Astrocyte of the hippocampus (primary cell): ENCODE measurements around the gene FGG.
"Not testable (repeated sequence)": the region's sequence is repeated elsewhere in the genome, so short reads cannot be mapped to it uniquely, and the experiment has no call there.

Experiments
- DNase-seq: peaks from one replicate; pipeline ENCODE4 v3.0.0; 2011; ENCODE audit warnings: low read depth, low spot score

Gene FGG

DNA sequence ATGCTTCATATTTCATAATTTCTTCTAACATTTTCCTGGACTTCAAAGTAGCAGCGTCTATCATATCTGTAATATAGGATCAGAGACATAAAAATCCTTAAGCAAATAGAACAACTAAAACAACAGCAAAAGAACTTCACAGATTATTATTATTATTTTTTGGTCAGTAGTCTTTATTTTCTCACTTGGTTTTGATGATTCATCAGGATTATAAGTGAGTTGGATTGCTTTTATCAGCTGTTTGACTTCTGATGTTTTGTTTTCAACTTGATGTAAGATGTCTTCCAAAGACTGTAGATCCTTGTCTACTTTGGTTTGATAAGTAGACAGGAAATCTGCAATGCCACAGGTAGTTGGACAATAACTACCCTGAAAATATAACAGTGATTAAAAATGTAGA, 623 bp downstream of the FGG start:
- DNase-seq, result no peak

GRCh38 chr4:154610582-154610981, 1.9 kb downstream of the FGG start:
- DNase-seq, result no peak

- DNase-seq, result no peak
Measured at GRCh38 chr4:154609532-154609931, 2.9 kb downstream of the FGG start.

GRCh38 chr4:154608361-154609252, 3.8 kb downstream of the FGG start:
- no peak for DNase-seq

DNA sequence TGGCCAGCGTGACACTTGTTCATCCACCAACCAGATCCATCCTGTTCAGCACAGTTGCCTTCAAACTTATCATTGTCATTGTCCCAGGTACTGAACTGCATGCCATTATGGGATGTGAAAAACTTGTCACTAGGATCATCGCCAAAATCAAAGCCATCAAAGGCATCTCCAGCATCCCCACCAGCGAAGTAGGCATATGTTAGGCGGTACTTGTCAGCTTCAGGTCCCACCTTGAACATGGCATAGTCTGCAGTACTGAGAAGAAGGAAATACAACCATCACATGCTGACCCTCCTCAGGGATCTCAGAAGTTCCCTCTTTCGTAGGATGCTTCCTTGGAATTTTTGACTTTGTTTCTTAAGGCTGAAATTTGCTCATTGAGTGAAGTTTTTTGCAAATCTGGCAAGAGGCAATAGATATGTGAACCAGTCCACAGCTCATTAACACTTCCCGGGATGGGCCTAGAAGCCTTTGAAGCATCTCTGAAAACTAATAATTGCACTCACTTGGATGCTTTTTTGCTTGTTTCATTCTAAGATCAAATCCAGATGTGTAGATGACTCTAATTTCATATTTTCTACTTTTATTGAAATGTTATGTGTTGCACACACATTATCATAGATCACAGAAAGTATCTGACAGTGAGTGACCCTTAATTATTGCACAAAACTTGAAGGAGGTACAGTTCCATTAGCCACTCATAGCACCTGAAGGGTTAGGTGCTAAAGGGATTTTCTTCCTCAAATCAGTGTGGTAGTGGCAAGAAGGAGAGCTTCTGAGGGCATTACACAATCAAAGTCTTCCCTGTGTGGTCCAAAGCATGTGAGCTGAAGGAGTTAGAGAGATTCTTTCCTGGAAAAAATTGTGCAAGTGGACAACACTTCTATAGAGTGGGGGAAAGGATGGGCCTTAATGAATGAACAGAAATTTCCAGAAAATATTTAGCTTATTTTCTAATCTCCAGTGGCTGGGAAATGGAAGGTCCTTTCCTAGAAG, 5.4 kb downstream of the FGG start:
- no peak for DNase-seq

- no peak for DNase-seq
Measured at GRCh38 chr4:154604696-154605200, 7.7 kb downstream of the FGG start.

- no peak for DNase-seq
Measured at GRCh38 chr4:154603033-154603943, 9.2 kb downstream of the FGG start.

DNA sequence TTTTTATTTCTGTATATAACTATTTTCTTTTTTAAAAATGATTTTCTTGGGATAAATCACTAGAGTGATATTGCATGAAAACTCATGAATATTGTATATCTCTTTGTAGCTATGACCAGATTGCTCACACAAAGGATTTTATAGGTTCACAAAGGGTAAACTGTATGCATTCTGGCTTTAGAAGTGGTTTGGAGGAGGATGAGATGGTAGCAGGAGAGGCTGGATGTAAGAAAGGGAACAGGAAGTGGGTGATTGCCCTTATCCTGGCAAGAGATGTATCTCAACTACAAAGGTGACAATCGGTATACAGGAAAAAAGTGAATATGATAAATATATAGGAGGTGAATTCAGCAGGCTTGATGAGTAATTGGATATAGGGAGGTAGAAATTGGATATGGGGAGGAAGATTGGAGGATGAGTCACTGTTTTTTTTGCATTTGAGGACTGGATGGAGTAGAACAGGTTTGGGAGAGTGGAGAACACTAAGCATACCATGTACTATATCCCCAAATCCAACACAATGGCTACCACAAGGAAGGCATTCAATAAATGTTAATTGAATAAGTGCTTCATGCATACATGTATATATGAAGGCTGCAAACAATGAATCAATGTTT, 9.9 kb downstream of the FGG start:
- DNase-seq, result no peak

DNA sequence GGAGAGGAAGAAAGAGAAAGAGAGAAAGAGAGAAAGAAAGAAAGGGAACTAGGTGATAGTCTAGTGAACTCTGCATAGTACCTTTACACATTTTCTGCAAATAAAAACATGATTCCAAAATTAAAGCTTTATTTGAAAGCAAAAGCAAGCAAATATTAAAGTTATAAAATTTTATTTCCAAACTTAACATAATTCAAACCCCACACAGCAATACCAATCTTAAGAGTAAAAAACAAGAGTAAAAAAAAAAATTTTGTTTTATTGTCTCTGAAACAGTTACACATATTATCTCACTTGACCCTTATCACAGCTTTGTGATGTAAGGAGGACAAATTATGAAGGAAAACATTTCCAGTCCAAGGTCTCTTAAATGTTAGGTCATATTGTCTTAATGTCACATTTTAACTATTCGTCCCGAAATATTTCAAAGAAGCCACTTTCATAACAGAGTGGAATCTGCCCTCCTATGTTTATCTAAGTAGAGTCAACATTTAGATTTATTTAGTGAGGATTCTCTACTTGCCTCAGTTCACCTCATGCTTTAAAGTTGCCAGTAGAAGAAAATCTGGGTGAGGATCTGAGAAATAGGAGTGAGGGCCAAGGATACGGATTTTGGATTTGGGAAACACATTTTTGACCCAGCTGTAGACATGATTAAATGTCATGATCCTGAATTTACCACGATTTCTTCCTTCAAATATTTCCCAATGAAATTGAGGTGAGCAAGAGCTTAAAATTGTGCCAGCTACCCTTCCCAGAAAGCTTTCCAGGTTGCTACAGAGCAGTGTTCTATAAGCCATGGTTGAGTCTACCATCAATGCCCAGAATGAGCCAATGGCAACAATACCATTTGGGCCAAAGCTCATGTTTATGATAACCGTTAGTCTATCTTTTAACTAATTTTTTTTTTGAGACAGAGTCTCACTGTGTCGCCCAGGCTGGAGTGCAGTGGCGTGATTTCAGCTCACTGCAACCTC, 14.4 kb downstream of the FGG start:
- DNase-seq, result no peak

- not testable (repeated sequence) for DNase-seq
Measured at GRCh38 chr4:154597281-154597680, 15.2 kb downstream of the FGG start.

GRCh38 chr4:154595807-154596206, 16.6 kb downstream of the FGG start:
- DNase-seq, result no peak

DNA sequence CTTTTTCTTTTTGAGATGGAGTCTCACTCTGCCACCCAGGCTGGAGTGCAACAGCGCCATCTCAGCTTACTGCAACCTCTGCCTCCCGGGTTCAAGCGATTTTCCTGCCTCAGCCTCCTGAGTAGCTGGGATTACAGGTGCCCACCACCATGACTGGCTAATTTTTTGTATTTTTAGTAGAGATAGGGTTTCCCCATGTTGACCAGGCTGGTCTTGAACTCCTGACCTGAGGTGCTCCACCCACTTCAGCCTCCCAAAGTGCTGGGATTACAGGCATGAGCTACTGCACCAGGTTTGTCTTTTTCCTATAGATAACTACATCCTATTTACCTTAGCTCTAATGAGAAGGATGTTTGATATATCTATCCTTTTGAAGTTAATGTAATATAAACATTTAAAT, 18.1 kb downstream of the FGG start:
- not testable (repeated sequence) for DNase-seq

DNA sequence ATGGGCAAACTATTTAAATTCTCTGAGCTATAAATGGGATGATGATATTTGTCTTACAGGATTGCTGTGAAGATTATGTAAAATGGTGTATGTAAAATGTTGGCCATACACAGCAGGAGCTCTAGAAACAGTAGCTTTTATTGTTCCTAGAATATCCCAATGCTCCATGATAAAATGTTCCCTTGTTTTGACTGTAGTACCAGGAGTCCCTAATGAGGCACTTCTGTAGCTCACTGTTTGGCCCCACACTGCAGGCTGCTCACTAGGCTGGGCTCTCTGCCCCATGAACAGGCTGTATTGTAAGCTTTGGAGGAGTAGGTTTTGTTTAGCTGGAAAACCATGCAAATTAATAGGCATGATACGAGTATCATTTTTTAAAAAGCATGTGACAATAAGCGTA, 18.6 kb downstream of the FGG start:
- DNase-seq, result no peak

DNA sequence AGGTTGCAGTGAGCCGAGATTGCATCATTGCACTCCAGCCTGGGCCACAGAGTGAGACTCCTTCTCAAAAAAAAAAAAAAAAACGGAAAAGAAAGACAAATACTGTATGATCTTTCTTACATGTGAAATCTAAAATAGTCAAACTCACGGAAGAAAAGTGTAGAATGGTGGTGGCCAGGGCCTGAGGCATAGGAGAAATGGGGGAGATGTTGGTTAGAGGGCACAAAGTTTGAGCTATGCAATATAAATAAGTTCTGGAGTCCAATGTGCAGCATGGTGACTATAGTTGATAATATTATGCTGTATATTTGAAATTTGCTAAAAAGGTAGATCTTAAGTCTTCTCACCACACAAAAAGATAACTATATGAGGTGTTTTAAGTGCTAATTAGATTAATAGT, 20.6 kb downstream of the FGG start:
- DNase-seq, result no peak

DNA sequence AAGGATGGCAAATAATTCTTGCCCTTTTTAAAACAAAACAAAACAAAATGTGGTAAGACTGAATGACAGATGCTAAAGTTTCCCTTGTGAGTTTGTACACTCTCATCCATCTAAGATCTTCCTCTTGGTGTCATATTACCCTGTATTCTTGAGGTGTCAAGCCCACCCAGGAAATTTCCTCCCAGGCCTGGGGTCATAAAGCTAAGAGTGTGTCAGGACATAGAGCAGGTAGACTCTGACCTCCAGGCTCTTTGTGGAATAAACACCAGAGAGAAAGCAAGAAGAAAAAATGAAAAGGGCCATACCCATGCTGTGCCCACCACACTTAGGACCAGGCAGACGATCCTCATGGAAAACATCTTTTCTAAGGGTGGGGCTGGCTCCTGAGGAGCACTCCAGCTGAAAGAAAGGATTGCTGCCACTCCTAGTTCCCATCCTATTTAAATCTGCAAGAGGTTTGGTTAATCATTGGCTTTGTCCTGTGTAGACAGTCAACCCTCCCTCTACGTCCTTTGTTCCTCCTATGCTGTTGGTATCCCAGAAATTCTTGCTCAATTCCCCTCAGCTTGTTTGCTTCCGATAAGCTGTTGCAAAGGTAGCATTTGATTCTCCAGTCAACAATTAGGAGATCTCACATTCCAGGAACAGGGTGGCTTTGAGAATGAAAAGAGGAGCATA, 22.0 kb downstream of the FGG start, which contains the start of gene FGA:
Gene FGA (minus strand): TSS at position 414 of the 678 bp plus-strand sequence. CDS start 55 bp downstream, at position 359.
- no peak for DNase-seq

- DNase-seq, result no peak
Measured at GRCh38 chr4:154589296-154590197, 22.9 kb downstream of the FGG start.

- DNase-seq, result no peak
Measured at GRCh38 chr4:154588198-154588597, 24.3 kb downstream of the FGG start.
